Globus pallidus (tissue), 1 donor: ENCODE data around the gene C3orf49.

Experiments used
- DNase-seq: peaks from one replicate; pipeline ENCODE4 v3.0.0-alpha.2; 2015; ENCODE audit warnings: low spot score

Gene C3orf49

GRCh38 chr3:63886858-63887257 is 67.8 kb downstream of the C3orf49 start:
- DNase-seq, result no peak

GRCh38 chr3:63891518-63891917 is 72.4 kb downstream of the C3orf49 start:
- no peak for DNase-seq

GRCh38 chr3:63892773-63893352 is 73.8 kb downstream of the C3orf49 start:
- DNase-seq, result no peak

GRCh38 chr3:63895422-63896189 is 76.5 kb downstream of the C3orf49 start:
- DNase-seq, result no peak

- no peak for DNase-seq
Measured at GRCh38 chr3:63896332-63897030, 77.4 kb downstream of the C3orf49 start.
